Esophagus squamous epithelium (tissue), 5 donors: ENCODE results near the gene EHMT1. TPM values are rescaled to one million over a fixed set of nuclear protein-coding genes. Genes with fewer than 3 reads are reported as not detected.

Experiments used
- DNase-seq: peaks from one replicate; lab custom pipeline; 2025; lab: John Stamatoyannopoulos, UW
- H3K27ac ChIP-seq, 4 donors: fragments of 200-600 bp; sonication (generic); one replicate each; pipeline ENCODE4 v1.5.1; 2016 to 2019; ENCODE audit warnings: mild to moderate bottlenecking in 1 of 4
- H3K27me3 ChIP-seq, 4 donors: fragments of 200-600 bp; sonication (generic); 1 replicate in 3 of 4; 2 replicates in 1 of 4; pipeline versions ENCODE4 v1.5.1 to v1.6.0; 2017 to 2021; ENCODE audit warnings: antibody characterized with exemption in 1 of 4
- H3K36me3 ChIP-seq, 3 donors: fragments of 200-600 bp; sonication (generic); one replicate each; pipeline ENCODE4 v1.5.1; 2016 to 2019
- H3K4me1 ChIP-seq, 3 donors: fragments of 200-600 bp; sonication (generic); one replicate each; pipeline ENCODE4 v1.5.1; 2017 to 2019
- H3K4me3 ChIP-seq, 4 donors: fragments of 200-600 bp; sonication (generic); 1 replicate in 3 of 4; 2 replicates in 1 of 4; pipeline ENCODE4 v1.5.1; 2016 to 2019; ENCODE audit warnings: mild to moderate bottlenecking in 2 of 4, moderate library complexity in 1 of 4
- H3K9me3 ChIP-seq, 3 donors: fragments of 200-600 bp; sonication (generic); one replicate each; pipeline ENCODE4 v1.5.1; 2016 to 2019
- CTCF ChIP-seq, 6 experiments: fragments of 450-650 bp in 4 of 6; fragments of 200-600 bp in 2 of 6; sonication (generic) in 2 of 6; IDR thresholded peaks; one replicate each; pipeline ENCODE4 v1.5.1; 2016 to 2019; ENCODE audit warnings: antibody characterized with exemption in 6 of 6, mild to moderate bottlenecking in 4 of 6, moderate library complexity in 4 of 6
- POLR2A ChIP-seq, 4 donors: fragments of 450-650 bp; IDR thresholded peaks; one replicate each; pipeline ENCODE4 v1.6.1; 2017; ENCODE audit warnings: antibody characterized with exemption in 4 of 4, mild to moderate bottlenecking in 4 of 4, moderate library complexity in 3 of 4
- WGBS, 2 donors: methylation state at CpG; one replicate each; pipeline ENCODE4 v1.1.5; 2018; 5-methylcytosine and 5-hydroxymethylcytosine counted together
- intact Hi-C: fragments of 100-400 bp; cut with DNase I; formaldehyde crosslinking; loops from one replicate; pipeline ENCODE4 v1.15.0; 2022
- total RNA-seq, 4 donors: library from RNA; depleted of rRNA; stranded (reverse); fragments of >200 nt; gene quantifications; one replicate each; pipeline ENCODE4 v1.1.0, GENCODE V29; 2016
- donor health status: DM: yes; HTN: yes; CAD: no.

EHMT1 gene
- total RNA-seq, 4 donors from 2014 or later, result 42.8 to 87.0 (median 65.0) TPM

GRCh38 chr9:137726764-137727163, 108.0 kb downstream of the EHMT1 start:
- Histone ChIP-seq H3K36me3 (peaks cover 7 to 71% (median 8%) of the 10 kb centered on the region in 3 donors), H3K9me3 (no peaks in the 10 kb centered on the region), H3K27ac (no peak overlapping the region), H3K27me3 (no peaks in the 10 kb centered on the region), H3K4me3 (no peak overlapping the region), H3K4me1 (peaks cover 8 to 19% (median 11%) of the 10 kb centered on the region in 3 donors)
- TF ChIP-seq POLR2A (IDR thresholded peaks at IDR 0.05) (no peak), CTCF (IDR thresholded peaks at IDR 0.05) (no peak)
- intact Hi-C loops, result no loop called here
- no peak for DNase-seq
- 95 to 97% methylated on average over 2 of the region's 2 CpGs for WGBS, 2 donors

- Histone ChIP-seq H3K36me3 (peaks cover 7 to 77% (median 11%) of the 10 kb centered on the region in 3 donors), H3K4me3 (no peak overlapping the region), H3K9me3 (no peaks in the 10 kb centered on the region), H3K27ac (no peak overlapping the region), H3K27me3 (no peaks in the 10 kb centered on the region), H3K4me1 (peaks cover 8 to 14% (median 11%) of the 10 kb centered on the region in 3 donors)
- no peak for TF ChIP-seq CTCF (IDR thresholded peaks at IDR 0.05)
- no peak for TF ChIP-seq POLR2A (IDR thresholded peaks at IDR 0.05)
- intact Hi-C loops, result no loop called here
- DNase-seq, result no peak
Measured at GRCh38 chr9:137727716-137728115, 108.9 kb downstream of the EHMT1 start.

DNA sequence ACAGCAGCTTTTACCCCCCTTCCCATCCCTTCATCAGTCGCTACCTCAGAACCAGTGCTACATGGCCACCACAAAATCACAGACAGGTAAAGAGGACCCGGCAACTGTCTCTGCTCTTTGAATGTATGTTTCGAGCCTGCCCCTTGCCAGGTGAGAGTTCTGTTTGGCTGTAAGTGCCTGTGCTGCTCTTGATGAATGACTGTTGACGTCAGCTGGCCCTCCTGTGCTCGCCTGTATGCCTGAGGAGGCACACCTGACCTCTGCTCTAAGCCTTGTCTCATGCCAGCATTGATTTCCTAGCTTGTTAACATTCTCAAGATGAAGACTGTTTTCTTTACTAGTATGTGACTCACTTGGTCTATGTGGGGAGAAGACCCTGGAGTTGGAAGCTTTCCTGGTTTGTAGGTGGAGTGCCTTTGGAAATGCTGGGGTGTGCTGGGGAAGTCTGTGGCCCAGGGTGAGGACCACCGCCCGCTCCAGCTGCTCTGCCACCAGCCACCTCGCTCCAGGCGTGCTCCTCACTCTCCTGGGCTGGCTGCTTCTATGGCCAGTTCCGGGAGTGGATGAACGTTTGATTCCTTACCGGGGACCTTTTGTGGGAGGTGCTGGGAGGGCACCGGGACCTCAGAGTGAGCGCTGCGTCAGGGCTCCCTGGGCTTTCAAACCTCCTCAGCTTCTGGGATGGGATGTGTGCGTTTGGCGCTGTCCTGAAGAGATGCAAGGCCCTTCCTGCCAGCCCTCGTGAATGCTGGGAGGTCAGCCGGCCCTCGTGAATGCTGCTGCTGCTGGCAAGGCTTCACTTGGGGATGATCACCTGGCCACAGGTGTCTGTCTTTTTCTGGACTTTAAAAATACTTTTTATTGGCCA, 109.9 kb downstream of the EHMT1 start:
- no peak overlapping the region for H3K27ac ChIP-seq
- H3K36me3 ChIP-seq, result peaks cover 14 to 86% (median 18%) of the 10 kb centered on the region in 3 donors
- intact Hi-C loops, result no loop called here
- 79 to 93% methylated on average over 8 to 15 of the region's 20 CpGs for WGBS, 2 donors
- TF ChIP-seq CTCF (IDR thresholded peaks at IDR 0.05) (no peak), POLR2A (IDR thresholded peaks at IDR 0.05) (no peak)
- peaks cover 7 to 9% (median 7%) of the 10 kb centered on the region in 3 donors for H3K4me1 ChIP-seq
- peaks cover 0 to 3% (median 0%) of the 10 kb centered on the region in 3 donors for H3K9me3 ChIP-seq
- no peak for DNase-seq
- no peaks in the 10 kb centered on the region for H3K27me3 ChIP-seq
- no peak overlapping the region for H3K4me3 ChIP-seq

DNA sequence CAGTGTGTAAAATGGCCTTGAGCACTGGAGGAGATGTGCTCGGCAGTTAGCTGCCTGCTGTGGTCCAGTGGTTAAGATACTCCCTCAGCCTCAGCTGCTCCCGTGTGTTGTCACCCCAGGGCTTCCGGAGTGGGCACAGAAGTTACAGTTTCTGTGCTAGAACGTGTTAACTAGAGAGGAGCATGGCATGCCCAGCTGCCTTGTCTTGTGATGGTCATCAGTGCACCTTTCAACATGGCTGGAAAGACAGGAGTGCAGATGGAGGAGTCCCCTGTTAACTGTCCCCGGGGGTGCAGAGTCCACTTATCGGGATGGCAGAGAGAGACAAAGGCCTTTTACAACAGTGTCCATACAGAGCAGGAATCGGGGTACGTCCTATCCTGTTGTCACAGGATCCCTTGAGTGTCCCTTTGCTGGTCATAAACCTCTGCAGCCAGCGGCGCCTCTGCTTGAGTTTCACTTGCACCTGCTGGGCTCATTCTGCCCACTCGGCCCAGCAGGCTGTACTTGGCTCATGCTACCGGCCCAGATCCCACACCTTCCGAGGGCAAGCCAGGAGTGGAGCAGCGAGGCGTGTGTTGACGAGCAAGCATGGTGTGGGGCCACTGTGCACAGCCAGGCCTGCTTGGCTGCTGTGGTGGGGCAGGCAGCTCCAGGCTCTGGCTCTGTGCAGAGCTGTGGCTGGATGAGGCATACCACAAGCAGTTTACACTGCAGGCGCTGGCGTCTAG, 112.6 kb downstream of the EHMT1 start:
- 79 to 96% methylated on average over 4 to 6 of the region's 18 CpGs for WGBS, 2 donors
- TF ChIP-seq CTCF (IDR thresholded peaks at IDR 0.05) (no peak), POLR2A (IDR thresholded peaks at IDR 0.05) (no peak)
- Histone ChIP-seq H3K4me1 (no peaks in the 10 kb centered on the region), H3K9me3 (peaks cover 0 to 6% (median 0%) of the 10 kb centered on the region in 3 donors), H3K4me3 (no peak overlapping the region), H3K27me3 (no peaks in the 10 kb centered on the region), H3K27ac (no peak overlapping the region), H3K36me3 (peaks cover 14 to 77% (median 22%) of the 10 kb centered on the region in 3 donors)
- intact Hi-C loops, result no loop called here
- DNase-seq, result no peak
